HEK293T (cell line): ENCODE measurements around the gene SLF2.

Source experiments
- CTCF ChIA-PET: fragments of 350-600 bp; formaldehyde crosslinking; extraction: SDS; loops from one replicate; lab custom pipeline; 2021; ENCODE audit warnings: antibody characterized with exemption, inconsistent platforms; lab: Yijun Ruan, JAX
- POLR2A ChIA-PET: fragments of 350-600 bp; formaldehyde crosslinking; extraction: SDS; loops from one replicate; lab custom pipeline; 2020; ENCODE audit warnings: antibody characterized with exemption, inconsistent platforms; lab: Yijun Ruan, JAX
- DNase-seq: peaks from one replicate; pipeline ENCODE4 v3.0.0; 2012; ENCODE audit warnings: mixed read lengths; ENCODE audit errors: extremely low spot score
- ARNT ChIP-seq: fragments of 450-650 bp; IDR thresholded peaks from 2 replicates; pipeline ENCODE4 v1.6.1; 2017; ENCODE audit warnings: mild to moderate bottlenecking
- BHLHE40 ChIP-seq: fragments of 450-650 bp; IDR thresholded peaks from 2 replicates; pipeline ENCODE4 v1.6.1; 2016; ENCODE audit warnings: mild to moderate bottlenecking, moderate library complexity, borderline replicate concordance
- CTBP1 ChIP-seq: fragments of 450-650 bp; IDR thresholded peaks from 2 replicates; pipeline ENCODE4 v1.6.1; 2016; ENCODE audit warnings: borderline replicate concordance
- ELF4 ChIP-seq: fragments of 450-650 bp; IDR thresholded peaks from 2 replicates; pipeline ENCODE4 v1.6.1; 2017; ENCODE audit warnings: antibody characterized with exemption
- FOXA1 ChIP-seq: fragments of 450-650 bp; IDR thresholded peaks from 2 replicates; pipeline ENCODE4 v1.6.1; 2016; ENCODE audit warnings: mild to moderate bottlenecking
- FOXK2 ChIP-seq: fragments of 450-650 bp; IDR thresholded peaks from 2 replicates; pipeline ENCODE4 v1.6.1; 2016; ENCODE audit warnings: mild to moderate bottlenecking
- FOXM1 ChIP-seq: fragments of 450-650 bp; IDR thresholded peaks from 2 replicates; pipeline ENCODE4 v1.6.1; 2017; ENCODE audit warnings: mild to moderate bottlenecking, borderline replicate concordance
- HDGF ChIP-seq: fragments of 450-650 bp; IDR thresholded peaks from 2 replicates; pipeline ENCODE4 v1.6.1; 2017; ENCODE audit warnings: antibody characterized with exemption, borderline replicate concordance
- L3MBTL2 ChIP-seq: fragments of 450-650 bp; conservative IDR thresholded peaks from 2 replicates; pipeline ENCODE4 v1.6.1; 2016; ENCODE audit warnings: mild to moderate bottlenecking
- LEF1 ChIP-seq: fragments of 450-650 bp; IDR thresholded peaks from 2 replicates; pipeline ENCODE4 v1.6.1; 2017; ENCODE audit warnings: mild to moderate bottlenecking, borderline replicate concordance
- NFRKB ChIP-seq: fragments of 450-650 bp; IDR thresholded peaks from 2 replicates; pipeline ENCODE4 v1.6.1; 2016; ENCODE audit warnings: mild to moderate bottlenecking, moderate library complexity
- SP1 ChIP-seq: fragments of 450-650 bp; IDR thresholded peaks from 2 replicates; pipeline ENCODE4 v1.6.1; 2017
- SUZ12 ChIP-seq: fragments of 450-650 bp; IDR thresholded peaks from 2 replicates; pipeline ENCODE4 v1.6.1; 2016; ENCODE audit warnings: mild to moderate bottlenecking
- TARDBP ChIP-seq: fragments of 450-650 bp; IDR thresholded peaks from 2 replicates; pipeline ENCODE4 v1.6.1; 2016
- ZNF384 ChIP-seq: fragments of 450-650 bp; IDR thresholded peaks from 2 replicates; pipeline ENCODE4 v1.6.1; 2016
- TF ChIP-seq, protein P1 (sequence below): fragments of 450-650 bp; IDR thresholded peaks from 2 replicates; pipeline ENCODE4 v1.6.1; 2016

SLF2 gene

GRCh38 chr10:101005361-101005760 is 92.6 kb downstream of the SLF2 start:
- no peak for DNase-seq
- POLR2A ChIA-PET = interaction anchor here (1.7 kb wide), 1 partner anchor 18 kb away, joined by 4 read pairs; the partner anchor contains the start of genes MRPL43 and TWNK
- TF ChIP-seq NFRKB (no peak), L3MBTL2 (no peak), ARNT (no peak), LEF1 (no peak), HDGF (no peak), FOXK2 (no peak)
- TF ChIP-seq, protein P1, sequence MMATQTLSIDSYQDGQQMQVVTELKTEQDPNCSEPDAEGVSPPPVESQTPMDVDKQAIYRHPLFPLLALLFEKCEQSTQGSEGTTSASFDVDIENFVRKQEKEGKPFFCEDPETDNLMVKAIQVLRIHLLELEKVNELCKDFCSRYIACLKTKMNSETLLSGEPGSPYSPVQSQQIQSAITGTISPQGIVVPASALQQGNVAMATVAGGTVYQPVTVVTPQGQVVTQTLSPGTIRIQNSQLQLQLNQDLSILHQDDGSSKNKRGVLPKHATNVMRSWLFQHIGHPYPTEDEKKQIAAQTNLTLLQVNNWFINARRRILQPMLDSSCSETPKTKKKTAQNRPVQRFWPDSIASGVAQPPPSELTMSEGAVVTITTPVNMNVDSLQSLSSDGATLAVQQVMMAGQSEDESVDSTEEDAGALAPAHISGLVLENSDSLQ = no peak
- CTCF ChIA-PET = no interaction called here

GRCh38 chr10:101005869-101006567 is 93.3 kb downstream of the SLF2 start:
- DNase-seq = no peak
- ChIA-PET CTCF (no interaction called here), POLR2A (interaction anchor here (1.1 to 1.7 kb wide), 5 partner anchors 8 to 19 kb away, joined by 3 to 5 read pairs (median 4); partner anchors contain the start of genes MRPL43 and TWNK)
- TF ChIP-seq ELF4 (no peak), SP1 (no peak), ZNF384 (no peak), TARDBP (no peak), LEF1 (no peak), CTBP1 (no peak), ARNT (no peak), NFRKB (no peak), FOXA1 (no peak), FOXM1 (no peak), FOXK2 (no peak), L3MBTL2 (no peak), BHLHE40 (no peak), SUZ12 (no peak), HDGF (no peak)
- TF ChIP-seq, protein P1 = no peak

GRCh38 chr10:101006593-101007098 is 93.9 kb downstream of the SLF2 start:
- TF ChIP-seq FOXA1 = no peak
- TF ChIP-seq FOXM1 = no peak
- TF ChIP-seq, protein P1 = no peak
- no peak for TF ChIP-seq L3MBTL2
- no peak for TF ChIP-seq SP1
- no peak for TF ChIP-seq TARDBP
- no peak for TF ChIP-seq ZNF384
- ChIA-PET CTCF (interaction anchor here (1.2 to 2.6 kb wide), 2 partner anchors 8 to 39 kb away, joined by 4 to 12 read pairs; no protein-coding TSS in a partner anchor), POLR2A (interaction anchor here (1.1 to 1.7 kb wide), 6 partner anchors 8 to 93 kb away, joined by 3 to 5 read pairs (median 4); partner anchors contain the start of genes MRPL43 and TWNK)
- no peak for DNase-seq

DNA sequence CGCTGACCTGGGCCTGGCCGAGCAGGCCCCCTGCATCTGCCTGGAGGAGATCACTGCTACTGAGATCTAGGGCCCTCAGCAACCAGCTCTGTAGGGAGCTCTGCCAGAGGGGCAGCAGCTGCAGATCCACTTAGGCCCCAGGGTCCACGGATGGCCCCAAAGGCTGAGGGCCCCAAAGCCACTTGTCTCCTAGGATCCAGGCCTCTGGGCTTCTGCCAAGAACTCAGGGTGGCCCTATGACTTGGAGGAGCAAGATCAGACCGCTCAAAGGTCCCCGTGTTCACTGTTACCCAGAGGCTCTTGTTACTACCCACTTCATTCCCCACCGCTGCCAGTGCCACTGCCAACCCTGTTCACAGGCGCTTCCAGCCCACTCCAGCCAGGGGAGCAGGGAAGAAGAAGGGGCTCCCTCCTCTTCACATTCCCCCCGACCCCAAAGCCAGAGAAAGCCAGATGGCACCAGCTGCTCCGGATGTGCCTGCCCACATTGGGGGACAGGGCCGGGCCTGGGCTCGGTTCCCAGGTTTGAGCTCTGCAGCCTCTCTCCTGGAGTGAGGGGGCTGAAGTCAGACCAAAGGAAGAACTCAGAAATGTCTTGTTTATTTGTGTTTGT is 94.4 kb downstream of the SLF2 start:
- no peak for DNase-seq
- ChIA-PET POLR2A (interaction anchor here (1.1 to 1.7 kb wide), 6 partner anchors 9 to 94 kb away, joined by 3 to 5 read pairs (median 4); partner anchors contain the start of genes MRPL43 and TWNK), CTCF (interaction anchor here (0.6 to 2.6 kb wide), 4 partner anchors 9 to 1484 kb away, joined by 3 to 12 read pairs (median 4); no protein-coding TSS in a partner anchor)
- TF ChIP-seq HDGF (no peak), NFRKB (no peak)

DNA sequence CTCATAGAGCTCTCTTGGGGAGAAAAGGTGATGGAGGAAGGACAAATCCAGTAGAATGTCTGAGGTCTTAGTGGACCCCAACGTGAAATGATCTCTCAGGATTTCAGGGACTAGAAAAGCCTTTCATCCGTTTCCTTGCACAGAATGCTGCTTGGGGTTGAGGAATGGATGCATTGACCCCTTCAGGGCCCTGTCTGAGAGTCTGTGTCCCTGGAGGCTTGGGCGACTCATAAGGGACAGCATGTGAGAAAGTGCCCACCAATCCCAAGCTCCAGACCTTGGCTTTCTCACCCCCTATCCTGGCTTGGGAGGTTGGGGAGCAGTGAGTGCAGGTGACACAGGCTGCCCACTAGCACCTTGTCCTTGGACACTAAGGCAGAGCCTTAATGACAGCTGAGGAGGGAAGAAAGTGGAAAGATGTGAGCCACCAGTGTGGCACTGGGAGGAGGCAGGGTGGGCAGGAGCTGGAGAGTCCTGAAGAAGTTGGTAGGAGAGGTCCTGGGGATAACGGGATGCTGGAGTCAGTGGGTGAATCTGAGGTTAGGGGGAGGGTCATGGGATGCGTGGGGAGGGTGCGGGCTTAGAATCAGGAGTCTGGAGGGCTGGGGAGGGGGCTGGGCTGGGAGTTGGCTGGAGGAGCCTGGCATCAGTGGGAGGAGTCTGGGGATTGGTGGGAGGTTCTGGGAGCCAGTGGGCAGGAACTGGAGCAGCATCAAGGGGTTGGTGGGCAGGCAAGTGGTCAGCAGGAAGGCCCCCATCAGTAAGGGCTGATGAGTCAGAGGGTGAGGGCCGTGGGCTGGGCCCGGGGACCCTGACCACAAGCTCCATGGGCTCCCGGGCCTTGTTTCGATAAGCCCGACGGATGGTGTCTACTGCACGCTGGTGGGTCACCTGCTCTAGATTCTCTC is 95.4 kb downstream of the SLF2 start:
- no peak for DNase-seq
- POLR2A ChIA-PET = interaction anchor here (1.3 to 1.7 kb wide), 4 partner anchors 10 to 95 kb away, joined by 3 to 4 read pairs (median 4); no protein-coding TSS in a partner anchor
- CTCF ChIA-PET = interaction anchor here (0.6 to 2.6 kb wide), 3 partner anchors 10 to 1485 kb away, joined by 3 to 12 read pairs (median 4); no protein-coding TSS in a partner anchor
- TF ChIP-seq NFRKB = no peak
- TF ChIP-seq SP1 = no peak
- no peak for TF ChIP-seq ELF4
- TF ChIP-seq FOXM1 = no peak
- no peak for TF ChIP-seq FOXA1
- TF ChIP-seq, protein P1 = no peak
- TF ChIP-seq BHLHE40 = no peak
- no peak for TF ChIP-seq LEF1
